GM18507 (cell line): ENCODE results near the gene SLC2A5.
A peak's percentile ranks its signal among the peaks of the same experiment; 100 is the strongest.

Experiments used
- DNase-seq: peaks from one replicate; pipeline ENCODE4 v3.0.0; 2011; ENCODE audit warnings: low read depth; ENCODE audit not compliant: insufficient read length; ENCODE audit errors: extremely low spot score
- FAIRE-seq: peaks from 2 replicates; lab custom pipeline; 2011; peaks lifted over from hg19 to GRCh38; lab: Jason Lieb, UNC

SLC2A5 gene

GRCh38 chr1:9093581-9093980 is 24.1 kb upstream of the SLC2A5 start:
- FAIRE-seq: no peak
- DNase-seq: no peak

- DNase-seq: no peak
- FAIRE-seq: no peak
These were observed 23.7 kb upstream of the SLC2A5 start for GRCh38 chr1:9093091-9093490.

GRCh38 chr1:9088807-9089206 is 19.4 kb upstream of the SLC2A5 start:
- FAIRE-seq (no peak), DNase-seq (no peak)

- FAIRE-seq: no peak
These were observed 18.1 kb upstream of the SLC2A5 start for GRCh38 chr1:9087411-9088125.

GRCh38 chr1:9086796-9087195 is 17.4 kb upstream of the SLC2A5 start:
- FAIRE-seq (no peak), DNase-seq (no peak)

More at GRCh38 chr1:9087411-9088125, 18.1 kb upstream of the SLC2A5 start:
- no peak for DNase-seq

- FAIRE-seq: no peak
- DNase-seq: no peak
These were observed 16.6 kb upstream of the SLC2A5 start for GRCh38 chr1:9086045-9086444.

GRCh38 chr1:9085306-9085940 is 16.0 kb upstream of the SLC2A5 start:
- FAIRE-seq (no peak), DNase-seq (no peak)

- no peak for DNase-seq
- FAIRE-seq: no peak
These were observed 15.5 kb upstream of the SLC2A5 start for GRCh38 chr1:9084906-9085305.

GRCh38 chr1:9081473-9081872 is 12.0 kb upstream of the SLC2A5 start:
- FAIRE-seq (no peak), DNase-seq (no peak)

- FAIRE-seq (no peak), DNase-seq (no peak)
These were observed 11.4 kb upstream of the SLC2A5 start for GRCh38 chr1:9080705-9081291.

- FAIRE-seq (peak; percentile 92), DNase-seq (no peak)
These were observed 10.7 kb upstream of the SLC2A5 start for GRCh38 chr1:9079988-9080704.

GRCh38 chr1:9078752-9079500 is 9.5 kb upstream of the SLC2A5 start:
- FAIRE-seq: no peak

GRCh38 chr1:9078015-9078751 is 8.7 kb upstream of the SLC2A5 start:
- peak; percentile 95 for FAIRE-seq

More at GRCh38 chr1:9078752-9079500, 9.5 kb upstream of the SLC2A5 start:
- DNase-seq: no peak

GRCh38 chr1:9075022-9075421 is 5.6 kb upstream of the SLC2A5 start:
- DNase-seq (no peak), FAIRE-seq (peak; percentile 70)

More at GRCh38 chr1:9078015-9078751, 8.7 kb upstream of the SLC2A5 start:
- DNase-seq: no peak

GRCh38 chr1:9073143-9073542 is 3.7 kb upstream of the SLC2A5 start:
- DNase-seq (no peak), FAIRE-seq (no peak)

GRCh38 chr1:9071554-9072235 is 2.3 kb upstream of the SLC2A5 start:
- DNase-seq (no peak), FAIRE-seq (no peak)

- no peak for DNase-seq
- FAIRE-seq: no peak
These were observed 1.1 kb upstream of the SLC2A5 start for GRCh38 chr1:9070486-9070885.

- FAIRE-seq: peak; percentile 55
- no peak for DNase-seq
These were observed 482 bp downstream of the SLC2A5 start for GRCh38 chr1:9068981-9069325.
